ENCODE results near the gene THSD7B.
"Not testable (repeated sequence)": the region's sequence is repeated elsewhere in the genome, so short reads cannot be mapped to it uniquely, and the experiment has no call there.

The THSD7B gene

DNA sequence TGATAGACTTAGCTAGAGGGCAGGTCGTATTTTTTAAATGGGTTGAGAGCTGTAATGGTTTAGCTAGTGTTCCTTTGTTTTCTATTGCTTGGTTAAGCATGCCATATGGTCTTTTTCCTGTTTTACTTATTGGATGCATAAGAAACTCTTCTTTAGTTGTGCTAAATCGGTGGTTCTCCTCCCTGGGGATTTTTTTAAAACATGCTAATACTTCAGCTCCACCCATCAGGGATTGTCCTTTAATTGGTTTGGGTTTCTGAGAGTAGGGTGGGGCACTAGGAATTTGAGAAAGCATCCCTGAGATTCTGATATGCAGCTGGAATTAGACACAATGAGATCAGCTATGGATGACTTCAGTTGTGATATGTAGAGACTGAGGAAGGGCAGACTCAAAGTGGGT, 497.2 kb downstream of the THSD7B start:
- no peaks in the 10 kb centered on the region for H3K36me3 Mint-ChIP-seq (ENCODE audit: insufficient read depth)
- H3K9me3 Mint-ChIP-seq: peaks cover 0 to 6% of the 10 kb centered on the region in 2 donors
- ATAC-seq (replicated peaks) (no peak), DNase-seq (no peak)
- no peaks in the 10 kb centered on the region for H3K4me1 Mint-ChIP-seq (ENCODE audit: low read depth in 2 of 2)
- no peak overlapping the region for H3K4me3 Mint-ChIP-seq
- H3K27me3 Mint-ChIP-seq: no peaks in the 10 kb centered on the region
- no peak overlapping the region for H3K27ac Mint-ChIP-seq

DNA sequence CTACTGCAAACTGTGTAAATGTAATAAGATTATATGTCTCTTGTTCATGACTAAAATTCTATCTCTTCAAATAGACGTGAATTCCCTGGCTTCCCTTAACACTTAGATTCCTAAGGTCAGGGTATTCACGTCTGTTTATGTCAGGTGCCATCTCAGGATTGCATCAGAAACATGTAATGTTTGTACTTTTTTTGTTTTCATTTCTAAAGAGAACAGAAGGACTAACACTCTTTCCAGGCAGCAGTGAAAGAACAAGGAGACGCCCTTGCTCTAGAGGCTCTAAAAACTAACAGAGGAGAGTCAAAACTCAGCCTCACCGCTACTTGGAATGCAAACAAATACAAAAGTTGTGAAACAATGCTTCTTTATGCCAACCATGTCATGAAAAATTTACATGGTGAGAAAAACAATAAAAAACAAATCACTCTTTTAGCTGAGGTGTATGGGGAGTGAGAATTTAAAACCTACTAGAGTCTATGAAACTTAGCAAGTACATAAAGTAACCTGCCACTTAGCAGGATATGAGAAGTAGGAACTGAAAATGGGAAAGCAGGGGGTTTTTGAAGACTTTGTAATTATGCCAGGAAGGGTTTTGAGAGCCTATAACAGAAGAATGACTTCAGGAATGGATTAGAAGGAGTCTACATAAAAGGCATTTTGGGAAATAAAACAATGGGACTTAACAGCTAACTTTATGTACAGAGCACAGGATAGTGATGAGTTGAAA, 522.7 kb downstream of the THSD7B start:
- no peak overlapping the region for H3K4me3 Mint-ChIP-seq
- H3K9me3 Mint-ChIP-seq: peaks cover 12 to 21% of the 10 kb centered on the region in 2 donors
- ATAC-seq (replicated peaks) (no peak), DNase-seq (no peak)
- H3K27ac Mint-ChIP-seq: no peak overlapping the region
- H3K4me1 Mint-ChIP-seq (ENCODE audit: low read depth in 2 of 2): no peaks in the 10 kb centered on the region
- H3K36me3 Mint-ChIP-seq (ENCODE audit: insufficient read depth): no peaks in the 10 kb centered on the region
- no peaks in the 10 kb centered on the region for H3K27me3 Mint-ChIP-seq

DNA sequence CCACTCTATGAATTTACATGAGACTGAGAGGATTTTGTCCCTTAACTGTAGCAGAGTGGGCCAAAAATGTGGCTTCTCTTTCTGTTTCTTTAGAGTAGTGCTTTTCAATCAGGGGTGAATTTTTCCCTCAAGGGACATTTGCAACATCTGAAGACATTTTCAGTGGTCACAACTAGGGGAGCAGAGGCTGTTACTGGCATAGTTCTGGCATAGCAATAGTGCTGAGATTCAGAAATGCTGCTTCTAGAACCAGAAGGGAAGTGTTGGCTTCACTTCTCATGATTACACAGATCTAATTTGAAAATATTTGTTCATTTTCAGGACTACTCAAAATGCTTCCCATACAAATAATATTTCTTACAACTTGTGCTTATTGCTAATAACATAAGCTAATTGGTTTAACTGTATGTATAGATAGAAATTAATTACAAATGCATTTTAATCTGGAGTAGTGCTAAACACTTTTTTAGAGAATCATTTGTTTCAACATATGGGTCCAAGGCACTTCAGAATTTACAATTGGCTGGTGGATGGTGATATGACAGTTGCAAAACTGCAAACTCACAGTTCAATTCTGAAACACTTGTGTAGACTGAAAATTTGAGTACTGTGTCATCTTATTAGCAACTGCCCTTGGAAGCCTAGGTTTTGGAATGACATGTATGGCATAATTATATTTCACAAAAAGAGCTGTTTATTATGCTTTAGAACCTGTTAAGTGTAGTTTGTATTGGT, 526.7 kb downstream of the THSD7B start:
- H3K36me3 Mint-ChIP-seq (ENCODE audit: insufficient read depth): no peaks in the 10 kb centered on the region
- no peak for DNase-seq
- H3K27ac Mint-ChIP-seq: no peak overlapping the region
- H3K4me3 Mint-ChIP-seq: no peak overlapping the region
- peaks cover 13% of the 10 kb centered on the region in 2 donors for H3K9me3 Mint-ChIP-seq
- ATAC-seq (replicated peaks): no peak
- H3K27me3 Mint-ChIP-seq: no peaks in the 10 kb centered on the region
- H3K4me1 Mint-ChIP-seq (ENCODE audit: low read depth in 2 of 2): no peaks in the 10 kb centered on the region

DNA sequence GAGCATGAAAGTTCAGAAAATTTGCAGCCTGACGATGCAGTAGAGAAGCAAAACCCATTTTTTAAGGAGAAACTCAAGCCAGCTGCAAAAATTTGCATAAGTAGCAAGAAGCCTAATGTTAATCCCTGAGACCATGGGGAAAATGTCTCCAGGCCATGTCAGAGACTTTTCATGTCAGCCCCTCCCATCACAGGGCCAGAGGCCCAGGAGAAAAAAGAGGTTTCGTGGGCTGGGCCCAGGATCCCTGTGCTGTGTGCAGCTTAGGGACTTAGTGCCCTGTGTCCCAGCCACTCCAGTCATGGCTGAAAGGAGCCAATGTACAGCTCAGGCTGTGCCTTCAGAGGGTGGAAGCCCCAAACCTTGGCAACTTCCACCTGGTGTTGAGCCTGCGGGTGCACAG, 533.0 kb downstream of the THSD7B start:
- no peaks in the 10 kb centered on the region for H3K4me1 Mint-ChIP-seq (ENCODE audit: low read depth in 2 of 2)
- DNase-seq (no peak), ATAC-seq (replicated peaks) (no peak)
- no peak overlapping the region for H3K27ac Mint-ChIP-seq
- no peaks in the 10 kb centered on the region for H3K36me3 Mint-ChIP-seq (ENCODE audit: insufficient read depth)
- H3K27me3 Mint-ChIP-seq: no peaks in the 10 kb centered on the region
- no peak overlapping the region for H3K4me3 Mint-ChIP-seq
- H3K9me3 Mint-ChIP-seq: peaks cover 0 to 4% of the 10 kb centered on the region in 2 donors

DNA sequence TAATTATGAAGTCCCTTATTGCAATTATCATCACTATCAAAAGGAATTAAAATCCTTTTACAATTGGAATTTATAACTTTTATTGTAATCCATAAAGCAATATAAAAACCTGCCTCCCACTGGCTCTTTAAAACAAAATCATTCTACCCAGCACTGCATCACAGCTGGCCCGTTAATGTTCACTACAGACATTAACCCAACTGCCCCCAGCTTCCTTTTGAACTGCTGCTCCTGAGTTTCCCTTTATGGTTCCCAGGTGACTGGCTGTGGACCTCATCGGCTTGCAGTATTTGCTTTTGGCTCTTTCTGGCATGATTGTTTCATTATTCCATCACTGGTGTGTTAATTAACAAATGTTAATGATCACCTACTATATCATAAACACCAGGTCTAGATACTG, 535.6 kb downstream of the THSD7B start:
- peaks cover 0 to 2% of the 10 kb centered on the region in 2 donors for H3K9me3 Mint-ChIP-seq
- no peaks in the 10 kb centered on the region for H3K4me1 Mint-ChIP-seq (ENCODE audit: low read depth in 2 of 2)
- ATAC-seq (replicated peaks) (no peak), DNase-seq (no peak)
- no peaks in the 10 kb centered on the region for H3K36me3 Mint-ChIP-seq (ENCODE audit: insufficient read depth)
- H3K4me3 Mint-ChIP-seq: no peak overlapping the region
- H3K27me3 Mint-ChIP-seq: no peaks in the 10 kb centered on the region
- H3K27ac Mint-ChIP-seq: no peak overlapping the region

DNA sequence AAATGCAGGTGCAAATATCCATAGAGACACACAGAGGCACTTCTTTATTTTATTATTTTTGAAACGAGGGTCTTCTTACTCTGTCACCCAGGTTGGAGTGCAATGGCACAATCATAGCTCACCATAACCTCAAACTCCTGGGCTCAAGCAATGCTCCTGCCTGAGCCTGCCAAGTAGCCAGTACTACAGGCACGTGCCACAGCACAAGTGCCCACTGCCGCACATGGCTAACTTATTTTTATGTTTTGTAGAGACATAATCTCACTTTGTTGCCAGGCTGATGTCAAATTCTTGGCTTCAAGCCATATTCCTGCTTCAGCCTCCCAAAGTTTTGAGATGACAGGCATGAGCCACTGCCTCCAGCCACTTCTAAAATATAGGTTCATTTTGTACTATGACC, 537.6 kb downstream of the THSD7B start:
- H3K9me3 Mint-ChIP-seq: no peaks in the 10 kb centered on the region
- no peaks in the 10 kb centered on the region for H3K4me1 Mint-ChIP-seq (ENCODE audit: low read depth in 2 of 2)
- H3K4me3 Mint-ChIP-seq: no peak overlapping the region
- no peaks in the 10 kb centered on the region for H3K27me3 Mint-ChIP-seq
- ATAC-seq (replicated peaks): no peak
- DNase-seq: no peak
- H3K36me3 Mint-ChIP-seq (ENCODE audit: insufficient read depth): no peaks in the 10 kb centered on the region
- H3K27ac Mint-ChIP-seq: no peak overlapping the region

DNA sequence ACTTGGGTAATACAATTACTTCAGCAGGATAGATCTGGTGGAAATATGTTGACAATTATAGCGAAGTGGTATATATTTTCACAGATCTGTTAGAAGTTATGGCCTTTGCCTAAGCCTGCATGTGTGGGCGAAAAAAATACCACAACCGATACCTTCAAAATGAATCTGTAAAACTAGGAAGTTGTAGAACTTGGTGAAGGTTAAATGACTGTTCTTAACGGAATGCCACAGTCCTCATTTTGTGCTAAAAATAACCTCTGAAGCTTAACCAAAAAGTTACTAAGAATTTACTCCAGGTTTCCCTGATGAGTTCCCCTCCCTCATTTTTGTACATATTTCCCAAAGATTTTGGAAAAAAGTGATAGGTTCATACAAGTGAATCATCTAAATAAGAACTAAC, 550.7 kb downstream of the THSD7B start:
- no peak overlapping the region for H3K4me3 Mint-ChIP-seq
- DNase-seq (no peak), ATAC-seq (replicated peaks) (no peak)

DNA sequence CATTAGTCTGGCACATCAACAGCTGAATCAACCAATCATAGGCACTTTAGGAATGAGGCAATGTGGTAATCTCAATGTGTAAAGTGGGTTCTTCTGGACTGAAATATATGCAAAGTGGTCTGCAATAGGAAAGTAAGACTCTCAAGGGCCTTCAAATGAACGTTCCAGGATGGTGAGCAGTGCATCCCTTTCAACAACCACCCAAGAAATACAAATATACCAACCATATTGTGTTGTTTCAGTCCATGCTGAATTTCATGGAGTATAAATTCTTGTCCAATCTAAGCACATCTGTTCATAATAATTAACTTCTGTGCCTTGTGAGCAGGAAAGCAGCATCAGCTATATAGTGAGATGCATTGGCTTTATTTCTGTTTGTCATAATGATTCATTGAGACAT, 556.2 kb downstream of the THSD7B start:
- Mint-ChIP-seq H3K27ac (no peak overlapping the region), H3K36me3 (ENCODE audit: insufficient read depth) (no peaks in the 10 kb centered on the region), H3K4me1 (ENCODE audit: low read depth in 2 of 2) (no peaks in the 10 kb centered on the region), H3K9me3 (peaks cover 0 to 3% of the 10 kb centered on the region in 2 donors), H3K27me3 (no peaks in the 10 kb centered on the region), H3K4me3 (no peak overlapping the region)
- DNase-seq: no peak
- ATAC-seq (replicated peaks): no peak

More for the DNA sequence above, 550.7 kb downstream of the THSD7B start:
- no peaks in the 10 kb centered on the region for H3K27me3 Mint-ChIP-seq
- H3K36me3 Mint-ChIP-seq (ENCODE audit: insufficient read depth): no peaks in the 10 kb centered on the region
- no peaks in the 10 kb centered on the region for H3K4me1 Mint-ChIP-seq (ENCODE audit: low read depth in 2 of 2)
- peaks cover 2 to 6% of the 10 kb centered on the region in 2 donors for H3K9me3 Mint-ChIP-seq
- no peak overlapping the region for H3K27ac Mint-ChIP-seq

DNA sequence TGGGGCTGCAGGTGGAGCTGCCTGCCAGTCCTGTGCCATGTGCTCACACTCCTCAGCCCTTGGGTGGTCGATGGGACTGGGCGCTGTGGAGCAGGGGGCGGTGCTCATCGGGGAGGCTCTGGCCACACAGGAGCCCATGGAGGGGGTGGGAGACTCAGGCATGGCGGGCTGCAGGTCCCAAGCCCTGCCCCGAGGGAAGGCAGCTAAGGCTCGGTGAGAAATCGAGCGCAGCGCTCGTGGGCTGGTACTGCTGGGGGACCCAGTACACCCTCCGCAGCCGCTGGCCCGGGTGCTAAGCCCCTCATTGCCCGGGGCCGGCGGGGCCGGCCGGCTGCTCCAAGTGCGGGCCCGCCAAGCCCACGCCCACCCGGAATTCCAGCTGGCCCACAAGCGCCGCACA, 566.2 kb downstream of the THSD7B start:
- not testable (repeated sequence) for DNase-seq, H3K27ac Mint-ChIP-seq

DNA sequence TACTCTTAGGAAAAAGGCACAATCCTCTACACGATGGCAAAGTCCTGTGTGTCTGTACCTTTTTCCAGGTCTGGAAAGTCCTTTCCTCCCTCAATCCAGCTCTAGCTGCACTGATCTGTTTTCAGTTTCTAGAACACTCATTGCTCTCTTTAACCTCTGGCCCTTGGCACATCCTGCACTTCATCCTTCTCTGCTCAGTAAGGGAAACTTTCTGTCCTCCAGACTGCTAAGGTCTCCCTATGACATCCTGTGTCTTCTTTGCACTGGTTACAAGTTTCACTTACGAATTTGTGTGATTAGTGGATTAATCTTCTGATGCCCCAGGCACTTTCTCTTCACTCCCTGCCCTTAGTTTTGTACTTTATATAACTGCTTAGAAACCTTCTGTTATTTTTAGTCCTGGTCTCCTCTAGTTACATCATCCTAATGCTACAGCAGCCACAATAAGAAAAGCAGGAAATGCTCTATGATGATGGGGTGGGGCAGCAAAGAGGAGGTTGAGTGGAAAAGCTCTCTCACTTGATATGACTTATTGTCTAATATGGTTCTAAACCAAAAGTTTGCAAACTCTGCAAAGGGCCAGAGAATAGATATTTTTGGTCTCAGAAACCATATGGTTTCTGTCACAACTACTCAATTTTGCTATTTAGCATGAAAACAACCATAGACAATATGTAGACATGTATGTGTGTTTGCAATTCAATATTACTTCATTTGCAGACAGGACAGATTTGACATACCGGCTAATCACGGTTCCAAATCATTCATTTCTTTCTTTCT, 568.2 kb downstream of the THSD7B start:
- DNase-seq: no peak
- ATAC-seq (replicated peaks): no peak
- Mint-ChIP-seq H3K9me3 (peaks cover 7 to 16% of the 10 kb centered on the region in 2 donors), H3K36me3 (ENCODE audit: insufficient read depth) (peaks cover 3% of the 10 kb centered on the region), H3K27ac (no peak overlapping the region), H3K4me1 (ENCODE audit: low read depth in 2 of 2) (no peaks in the 10 kb centered on the region), H3K27me3 (no peaks in the 10 kb centered on the region), H3K4me3 (no peak overlapping the region)

More for the DNA sequence above, 566.2 kb downstream of the THSD7B start:
- not testable (repeated sequence) for H3K4me3 Mint-ChIP-seq; H3K36me3 Mint-ChIP-seq (ENCODE audit: insufficient read depth); ATAC-seq (replicated peaks); H3K27me3 Mint-ChIP-seq; H3K4me1 Mint-ChIP-seq (ENCODE audit: low read depth in 2 of 2)
- H3K9me3 Mint-ChIP-seq: peaks cover 7 to 16% of the 10 kb centered on the region in 2 donors

DNA sequence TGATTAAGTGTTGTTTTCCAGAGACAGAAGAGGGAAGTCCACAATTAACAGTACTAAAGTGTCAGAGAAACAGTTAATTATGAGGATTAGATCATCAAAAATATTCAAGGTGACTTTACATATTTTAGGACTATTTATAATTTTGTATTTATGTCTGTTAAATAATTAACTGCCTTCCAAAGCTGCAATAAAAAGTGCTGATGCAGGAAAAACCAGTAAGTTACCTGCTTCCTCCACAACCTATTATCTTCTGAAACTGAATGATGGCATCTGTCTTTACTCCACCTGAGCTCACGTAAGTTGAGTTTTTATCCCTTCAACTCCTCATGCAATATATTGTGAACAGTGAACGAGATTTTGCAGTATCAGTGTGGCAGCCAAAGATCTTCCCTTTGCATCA, 570.7 kb downstream of the THSD7B start:
- Mint-ChIP-seq H3K4me1 (ENCODE audit: low read depth in 2 of 2) (no peaks in the 10 kb centered on the region), H3K4me3 (no peak overlapping the region), H3K27me3 (no peaks in the 10 kb centered on the region), H3K9me3 (peaks cover 2 to 16% of the 10 kb centered on the region in 2 donors), H3K27ac (no peak overlapping the region), H3K36me3 (ENCODE audit: insufficient read depth) (peaks cover 3% of the 10 kb centered on the region)
- no peak for ATAC-seq (replicated peaks)
- DNase-seq: no peak

DNA sequence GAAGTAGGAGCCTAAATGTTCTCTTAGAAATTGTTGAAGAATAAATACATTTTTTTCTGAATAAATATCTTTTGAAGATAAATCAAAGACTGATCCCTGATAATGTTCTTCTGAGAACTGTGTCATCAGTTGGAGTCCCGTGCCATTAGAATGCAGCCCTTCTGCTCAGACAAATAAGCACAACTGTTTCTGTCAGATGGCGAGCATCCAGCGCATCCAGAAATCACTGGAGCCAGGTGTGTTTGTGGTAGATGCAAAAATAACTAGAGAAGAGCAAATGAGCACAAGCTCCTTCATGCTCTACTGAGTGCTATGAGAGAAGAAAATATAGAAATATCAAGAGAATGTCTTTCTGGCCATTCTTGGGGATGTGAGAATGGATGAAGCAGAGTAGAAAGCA, 573.7 kb downstream of the THSD7B start:
- Mint-ChIP-seq H3K9me3 (peaks cover 2 to 8% of the 10 kb centered on the region in 2 donors), H3K36me3 (ENCODE audit: insufficient read depth) (no peaks in the 10 kb centered on the region), H3K4me3 (no peak overlapping the region), H3K4me1 (ENCODE audit: low read depth in 2 of 2) (no peaks in the 10 kb centered on the region), H3K27me3 (no peaks in the 10 kb centered on the region), H3K27ac (no peak overlapping the region)
- DNase-seq (no peak), ATAC-seq (replicated peaks) (no peak)

DNA sequence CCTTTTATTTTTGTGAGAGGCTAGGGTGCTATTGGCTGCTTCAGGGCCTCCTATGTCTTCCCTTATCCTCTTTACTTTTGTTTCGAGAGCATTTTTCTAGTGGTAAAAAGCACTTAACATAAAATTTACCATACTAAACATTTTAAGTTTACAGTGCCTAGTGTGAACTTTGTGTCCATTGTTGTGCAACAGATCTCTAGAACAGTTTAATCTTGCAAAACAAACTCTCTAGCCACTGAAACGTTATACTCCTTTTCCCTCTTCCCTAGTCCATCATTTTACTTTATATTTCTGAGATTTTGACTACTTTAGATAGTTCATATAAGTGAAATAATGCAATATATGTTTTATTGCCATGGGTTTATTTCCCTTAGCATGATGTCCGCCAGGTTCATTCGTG, 580.6 kb downstream of the THSD7B start:
- Mint-ChIP-seq H3K27ac (no peak overlapping the region), H3K9me3 (peaks cover 8 to 10% of the 10 kb centered on the region in 2 donors), H3K4me3 (no peak overlapping the region), H3K36me3 (ENCODE audit: insufficient read depth) (no peaks in the 10 kb centered on the region), H3K4me1 (ENCODE audit: low read depth in 2 of 2) (no peaks in the 10 kb centered on the region), H3K27me3 (no peaks in the 10 kb centered on the region)
- no peak for ATAC-seq (replicated peaks)
- DNase-seq: no peak
